ENCODE measurements around the gene CHN1.

CHN1 gene

DNA sequence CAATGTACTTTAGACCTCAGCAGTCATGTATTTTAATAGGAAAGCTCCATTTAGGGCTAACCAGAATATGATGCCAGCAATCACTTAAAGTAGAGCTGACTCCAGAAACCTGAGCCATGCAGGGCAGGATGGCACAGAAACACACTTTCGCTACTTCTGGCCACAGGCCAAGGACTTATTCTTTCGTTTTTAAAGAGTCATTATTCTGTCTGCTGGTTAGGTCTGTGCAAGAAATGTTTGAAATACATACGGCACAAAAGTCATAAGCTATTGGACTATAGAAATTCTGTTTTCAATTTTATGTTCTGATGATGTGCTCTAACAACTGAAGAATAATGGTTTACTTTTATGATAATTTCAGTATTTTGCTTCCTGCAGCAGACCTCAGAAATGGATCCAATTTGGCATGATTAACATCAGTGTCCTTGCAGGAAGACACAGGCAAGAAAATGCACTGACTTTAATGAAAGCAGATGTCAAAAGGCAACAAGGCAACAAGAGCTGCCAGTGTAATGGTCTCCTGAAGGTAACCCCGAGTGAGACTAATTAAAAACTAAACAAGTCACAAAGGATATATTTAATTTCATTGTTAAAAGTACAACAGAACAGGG lies 126.5 kb downstream of the CHN1 start:
- TF ChIP-seq, protein P1, sequence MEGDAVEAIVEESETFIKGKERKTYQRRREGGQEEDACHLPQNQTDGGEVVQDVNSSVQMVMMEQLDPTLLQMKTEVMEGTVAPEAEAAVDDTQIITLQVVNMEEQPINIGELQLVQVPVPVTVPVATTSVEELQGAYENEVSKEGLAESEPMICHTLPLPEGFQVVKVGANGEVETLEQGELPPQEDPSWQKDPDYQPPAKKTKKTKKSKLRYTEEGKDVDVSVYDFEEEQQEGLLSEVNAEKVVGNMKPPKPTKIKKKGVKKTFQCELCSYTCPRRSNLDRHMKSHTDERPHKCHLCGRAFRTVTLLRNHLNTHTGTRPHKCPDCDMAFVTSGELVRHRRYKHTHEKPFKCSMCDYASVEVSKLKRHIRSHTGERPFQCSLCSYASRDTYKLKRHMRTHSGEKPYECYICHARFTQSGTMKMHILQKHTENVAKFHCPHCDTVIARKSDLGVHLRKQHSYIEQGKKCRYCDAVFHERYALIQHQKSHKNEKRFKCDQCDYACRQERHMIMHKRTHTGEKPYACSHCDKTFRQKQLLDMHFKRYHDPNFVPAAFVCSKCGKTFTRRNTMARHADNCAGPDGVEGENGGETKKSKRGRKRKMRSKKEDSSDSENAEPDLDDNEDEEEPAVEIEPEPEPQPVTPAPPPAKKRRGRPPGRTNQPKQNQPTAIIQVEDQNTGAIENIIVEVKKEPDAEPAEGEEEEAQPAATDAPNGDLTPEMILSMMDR (IDR thresholded peaks at IDR 0.05) = no peak

DNA sequence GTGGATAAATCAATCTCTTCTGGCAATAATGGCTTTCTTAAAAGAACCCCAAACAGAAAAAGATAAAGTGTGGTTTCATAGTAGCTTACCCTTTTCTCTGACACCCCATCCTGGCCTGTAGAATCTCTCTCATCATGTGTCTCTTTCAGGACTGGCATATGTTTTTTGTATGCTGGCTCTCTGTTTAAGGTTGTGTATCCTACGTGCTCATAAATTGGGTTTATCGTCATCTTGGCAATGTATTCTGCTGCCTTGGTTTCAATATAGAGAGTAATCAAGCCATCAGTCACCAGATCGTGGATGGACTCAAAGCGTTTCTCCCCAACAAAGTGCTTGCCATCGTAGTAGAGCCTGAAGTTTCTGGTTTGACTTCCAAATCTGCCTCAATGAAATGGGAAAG lies 127.4 kb downstream of the CHN1 start:
- TF ChIP-seq, protein P1 (IDR thresholded peaks at IDR 0.05) = no peak

DNA sequence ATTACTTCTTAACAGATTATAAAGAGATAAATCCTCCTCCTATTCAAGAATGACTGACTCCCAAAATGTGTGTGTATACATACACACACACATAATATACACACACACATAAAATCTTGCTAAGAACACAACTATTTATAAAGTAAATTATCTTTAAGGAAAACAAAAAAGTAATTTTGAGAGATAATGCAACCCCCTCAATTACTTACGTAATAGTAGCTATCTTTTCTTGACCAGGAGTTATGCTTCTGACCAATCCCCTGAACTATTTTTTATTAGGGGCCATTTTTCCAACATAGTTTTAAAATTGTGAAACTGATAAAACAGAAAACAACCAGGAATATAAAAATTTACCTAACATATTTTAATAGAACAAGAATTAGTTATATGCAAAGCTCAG lies 127.9 kb downstream of the CHN1 start:
- TF ChIP-seq, protein P1 (IDR thresholded peaks at IDR 0.05) = no peak

DNA sequence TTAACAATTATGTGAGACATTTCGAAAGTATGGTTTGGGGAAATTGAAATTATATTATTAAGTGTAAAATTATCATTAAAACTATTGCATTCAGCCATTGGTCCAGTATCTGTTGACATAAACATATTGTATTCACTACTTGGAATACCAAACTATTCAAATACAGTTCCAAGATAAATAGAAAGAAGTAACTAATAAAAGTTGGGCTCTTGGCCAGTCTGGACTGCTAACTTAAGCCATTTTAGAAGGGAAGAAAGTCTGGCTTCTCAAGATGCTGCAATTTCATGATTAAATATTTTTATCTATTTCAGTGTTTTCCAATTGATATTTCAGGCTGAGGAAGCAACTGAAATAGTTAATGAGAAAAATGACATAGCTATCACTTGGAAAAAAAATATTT lies 131.1 kb downstream of the CHN1 start:
- TF ChIP-seq, protein P1 (IDR thresholded peaks at IDR 0.05) = no peak

DNA sequence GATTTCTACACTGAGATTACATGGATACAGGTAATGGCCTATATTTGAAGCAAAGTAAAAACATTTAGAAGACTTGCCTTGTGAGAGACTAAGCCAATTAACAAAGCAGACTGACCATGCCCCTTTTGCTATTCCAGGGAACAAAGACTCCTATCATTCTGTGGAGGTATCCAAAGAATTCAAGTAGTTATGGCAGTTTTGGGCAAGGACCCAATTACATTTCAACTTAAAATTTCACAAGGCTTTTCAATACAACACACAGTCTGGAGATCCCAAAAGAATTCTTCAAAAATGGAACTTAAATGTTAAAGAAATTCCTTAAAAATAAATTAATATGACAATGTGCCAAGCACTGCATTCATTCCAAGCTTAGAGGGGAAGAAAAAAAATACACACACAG lies 131.7 kb downstream of the CHN1 start:
- TF ChIP-seq, protein P1 (IDR thresholded peaks at IDR 0.05) = no peak

DNA sequence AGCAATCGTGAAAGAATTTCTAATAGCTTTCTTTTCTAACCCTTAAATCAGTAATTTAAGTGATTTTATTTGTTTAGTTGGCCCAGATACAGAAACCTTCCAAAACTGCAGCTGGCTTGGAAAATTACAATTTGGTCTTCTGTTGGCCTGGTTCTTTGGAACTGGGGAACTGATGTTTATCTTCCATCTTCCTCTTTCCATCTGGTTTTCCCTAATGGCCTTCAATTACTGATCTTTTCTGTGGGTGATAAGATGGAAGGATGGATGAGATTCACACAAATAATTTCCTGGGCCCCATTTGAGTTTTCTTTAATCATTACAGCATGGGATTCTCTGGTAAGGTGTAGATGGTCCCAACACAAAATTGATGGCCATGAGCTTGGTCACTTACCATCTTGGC lies 134.4 kb downstream of the CHN1 start:
- TF ChIP-seq, protein P1 (IDR thresholded peaks at IDR 0.05) = no peak

DNA sequence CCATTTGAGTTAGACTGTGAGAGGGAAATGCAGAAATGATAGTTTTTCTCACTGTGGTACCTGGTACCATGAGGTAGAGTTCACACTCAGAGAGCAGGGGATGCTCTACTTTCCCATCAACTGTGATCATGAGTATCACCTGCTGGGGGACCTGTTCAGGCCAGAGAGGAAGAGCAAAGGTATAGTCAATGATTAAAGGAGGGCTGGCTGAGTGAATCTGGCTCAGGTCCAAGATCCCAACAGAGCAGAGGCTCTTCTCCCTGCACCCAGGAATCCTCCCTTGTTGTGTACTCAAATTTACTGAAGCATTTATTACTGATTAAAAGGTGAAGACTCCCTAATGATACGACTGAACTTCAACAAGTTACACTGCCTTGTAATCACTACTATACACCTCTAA lies 136.3 kb downstream of the CHN1 start:
- TF ChIP-seq, protein P1 (IDR thresholded peaks at IDR 0.05) = no peak

DNA sequence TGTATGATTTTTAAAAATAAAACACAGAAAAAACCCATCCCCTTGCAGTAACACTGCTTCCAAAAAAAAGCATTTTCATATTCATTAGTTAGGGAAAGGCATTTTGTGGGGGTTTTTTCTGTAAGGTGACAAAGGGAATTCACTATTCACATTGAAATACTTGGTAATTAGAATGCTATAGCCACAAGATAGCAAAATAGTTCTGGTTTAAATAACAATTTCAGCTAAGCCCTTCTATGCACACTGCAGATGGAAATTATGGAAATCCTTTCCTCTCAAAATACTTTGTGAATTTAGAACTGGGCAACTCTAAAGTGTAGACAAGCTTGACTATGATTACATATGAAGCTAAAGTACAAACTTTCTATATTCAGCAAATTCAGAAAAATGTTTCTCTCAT lies 138.8 kb downstream of the CHN1 start:
- TF ChIP-seq, protein P1 (IDR thresholded peaks at IDR 0.05) = no peak
